Sigmoid colon (tissue), 3 donors: ENCODE data around the gene S1PR4.

Experiments used
- POLR2A ChIP-seq, 2 donors: fragments of 450-650 bp; IDR thresholded peaks; one replicate each; pipeline ENCODE4 v1.6.1; 2016; ENCODE audit warnings: antibody characterized with exemption in 2 of 2, mild to moderate bottlenecking in 2 of 2, moderate library complexity in 2 of 2
- TF ChIP-seq, protein P1 (sequence below), 4 experiments: fragments of 450-650 bp in 3 of 4; fragments of 200-600 bp in 1 of 4; IDR thresholded peaks; one replicate each; pipeline ENCODE4 v1.5.1; 2016 to 2019; ENCODE audit warnings: antibody characterized with exemption in 4 of 4, mild to moderate bottlenecking in 3 of 4, moderate library complexity in 2 of 4

DNA sequence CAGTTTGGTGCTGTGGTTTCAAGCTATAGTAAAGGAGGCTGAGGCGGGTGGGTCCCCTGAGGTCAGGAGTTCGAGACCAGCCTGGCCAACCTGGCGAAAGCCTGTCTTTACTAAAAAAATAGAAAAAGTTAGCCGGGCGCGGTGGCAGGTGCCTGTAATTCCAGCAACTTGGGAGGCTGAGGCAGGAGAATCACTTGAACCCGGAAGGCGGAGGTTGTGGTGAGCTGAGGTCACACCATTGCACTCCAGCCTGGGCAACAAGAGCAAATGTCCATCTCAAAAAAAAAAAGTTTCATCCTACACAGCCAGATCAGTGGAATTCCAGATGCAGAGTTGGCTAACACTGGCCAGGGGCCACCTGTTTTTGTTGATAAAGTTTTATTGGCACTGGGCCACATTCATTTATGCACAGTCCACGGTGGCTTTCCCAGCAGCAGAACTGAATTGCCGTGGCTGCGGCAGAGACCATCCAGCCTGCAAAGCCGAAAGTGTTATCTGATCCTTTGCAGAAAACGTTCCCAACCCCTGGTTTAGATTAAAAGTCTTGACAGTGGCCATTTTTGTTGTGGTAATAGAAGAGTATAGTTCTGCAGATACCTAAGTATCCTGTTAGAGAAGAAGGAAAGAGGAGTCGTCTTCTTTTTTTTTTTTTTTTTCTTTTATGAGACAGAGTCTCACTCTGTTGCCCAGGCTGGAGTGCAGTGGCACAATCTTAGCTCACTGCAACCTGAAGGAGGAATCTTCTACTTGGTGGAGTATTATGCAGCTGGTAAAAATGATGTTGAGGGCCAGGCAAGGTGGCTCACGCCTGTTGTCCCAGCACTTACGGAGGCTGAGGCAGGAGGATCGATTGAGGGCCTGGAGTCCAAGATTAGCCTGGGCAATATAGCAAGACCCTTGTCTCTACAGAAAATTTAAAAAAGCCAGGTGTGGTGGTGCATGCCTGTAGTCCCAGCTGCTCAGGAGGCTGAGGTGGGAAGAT lies 15.8 kb downstream of the S1PR4 start:
- TF ChIP-seq, protein P1, sequence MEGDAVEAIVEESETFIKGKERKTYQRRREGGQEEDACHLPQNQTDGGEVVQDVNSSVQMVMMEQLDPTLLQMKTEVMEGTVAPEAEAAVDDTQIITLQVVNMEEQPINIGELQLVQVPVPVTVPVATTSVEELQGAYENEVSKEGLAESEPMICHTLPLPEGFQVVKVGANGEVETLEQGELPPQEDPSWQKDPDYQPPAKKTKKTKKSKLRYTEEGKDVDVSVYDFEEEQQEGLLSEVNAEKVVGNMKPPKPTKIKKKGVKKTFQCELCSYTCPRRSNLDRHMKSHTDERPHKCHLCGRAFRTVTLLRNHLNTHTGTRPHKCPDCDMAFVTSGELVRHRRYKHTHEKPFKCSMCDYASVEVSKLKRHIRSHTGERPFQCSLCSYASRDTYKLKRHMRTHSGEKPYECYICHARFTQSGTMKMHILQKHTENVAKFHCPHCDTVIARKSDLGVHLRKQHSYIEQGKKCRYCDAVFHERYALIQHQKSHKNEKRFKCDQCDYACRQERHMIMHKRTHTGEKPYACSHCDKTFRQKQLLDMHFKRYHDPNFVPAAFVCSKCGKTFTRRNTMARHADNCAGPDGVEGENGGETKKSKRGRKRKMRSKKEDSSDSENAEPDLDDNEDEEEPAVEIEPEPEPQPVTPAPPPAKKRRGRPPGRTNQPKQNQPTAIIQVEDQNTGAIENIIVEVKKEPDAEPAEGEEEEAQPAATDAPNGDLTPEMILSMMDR (IDR thresholded peaks at IDR 0.05), result no peak
- no peak for TF ChIP-seq POLR2A (IDR thresholded peaks at IDR 0.05)
